ENCODE data around the gene CNTNAP2.

- TF ChIP-seq CEBPB (IDR thresholded peaks at IDR 0.05; ENCODE audit: low read depth, low read length) (peak; percentile 71; the same call in 1 of the 2 replicates), POLR2AphosphoS5 (IDR thresholded peaks at IDR 0.05; ENCODE audit: low read depth, low read length) (no peak), TBP (IDR thresholded peaks at IDR 0.05; ENCODE audit: low read depth, low read length) (no peak), CTCF (IDR thresholded peaks at IDR 0.05; ENCODE audit: control extremely low read depth in 1 of 3, insufficient read depth in 1 of 3, low read depth in 1 of 3, low read length in 3 of 3) (no peak), HDAC6 (IDR thresholded peaks at IDR 0.05; ENCODE audit: low read depth, low read length) (no peak)
- TF ChIP-seq, protein P1, sequence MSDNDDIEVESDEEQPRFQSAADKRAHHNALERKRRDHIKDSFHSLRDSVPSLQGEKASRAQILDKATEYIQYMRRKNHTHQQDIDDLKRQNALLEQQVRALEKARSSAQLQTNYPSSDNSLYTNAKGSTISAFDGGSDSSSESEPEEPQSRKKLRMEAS (IDR thresholded peaks at IDR 0.05), result no peak
Observed at GRCh38 chr7:148093375-148094166, 1977.0 kb downstream of the CNTNAP2 start.
